Brain microvascular endothelial cell (primary cell): ENCODE data around the gene PACRG.

ENCODE experiments used
- DNase-seq: peaks from one replicate; pipeline ENCODE4 v3.0.0-alpha.2; 2020
- H3K27ac ChIP-seq: fragments of 250-450 bp; sonication (Bioruptor Pico); 2 replicates; pipeline ENCODE4 v1.5.1; 2020; ENCODE audit warnings: mild to moderate bottlenecking, moderate library complexity
- H3K27me3 ChIP-seq: fragments of 250-450 bp; sonication (Bioruptor Pico); replicated peaks from 2 replicates; pipeline ENCODE4 v1.5.1; 2020; ENCODE audit warnings: mild to moderate bottlenecking
- H3K36me3 ChIP-seq: fragments of 250-450 bp; sonication (Bioruptor Pico); replicated peaks from 2 replicates; pipeline ENCODE4 v1.5.1; 2020; ENCODE audit warnings: mild to moderate bottlenecking
- H3K4me3 ChIP-seq: 2 replicates; pipeline ENCODE4 v1.5.1; 2011; ENCODE audit warnings: low read depth, mild to moderate bottlenecking, control low read depth, low read length, moderate library complexity
- in situ Hi-C: cut with HindIII; loops from 2 replicates; pipeline ENCODE4 v1.10.0; 2017; ENCODE audit warnings: low sequenced_read_pairs, low pct_ligation_motif_present
- TF ChIP-seq, protein P1 (sequence below): IDR thresholded peaks from 2 replicates; pipeline ENCODE4 v1.5.1; 2011; ENCODE audit warnings: low read depth, mild to moderate bottlenecking, moderate library complexity, low read length, control low read depth, inconsistent platforms; ENCODE audit errors: missing control alignments

PACRG gene

DNA sequence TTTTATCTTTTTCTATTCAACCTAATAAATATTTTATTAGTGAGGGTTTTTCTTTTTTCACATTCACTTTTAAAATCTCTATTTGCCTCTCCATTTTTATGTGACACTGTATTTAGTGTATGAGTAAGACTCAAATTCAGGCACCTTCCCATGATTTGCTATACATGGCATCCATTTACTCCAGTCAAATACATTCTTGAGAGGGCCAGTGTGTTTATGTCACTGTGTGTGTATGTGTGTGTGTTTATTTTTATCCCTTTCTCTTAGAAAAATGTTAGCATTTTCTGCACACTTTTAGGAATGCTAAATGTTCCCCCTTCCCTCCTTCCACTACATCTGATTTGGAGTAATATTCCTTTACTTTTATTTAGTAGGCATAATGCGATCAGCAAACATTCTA lies 290.0 kb downstream of the PACRG start:
- DNase-seq = no peak
- H3K36me3 ChIP-seq = no peaks in the 10 kb centered on the region
- H3K27me3 ChIP-seq = no peaks in the 10 kb centered on the region
- no peak overlapping the region for H3K27ac ChIP-seq
- TF ChIP-seq, protein P1, sequence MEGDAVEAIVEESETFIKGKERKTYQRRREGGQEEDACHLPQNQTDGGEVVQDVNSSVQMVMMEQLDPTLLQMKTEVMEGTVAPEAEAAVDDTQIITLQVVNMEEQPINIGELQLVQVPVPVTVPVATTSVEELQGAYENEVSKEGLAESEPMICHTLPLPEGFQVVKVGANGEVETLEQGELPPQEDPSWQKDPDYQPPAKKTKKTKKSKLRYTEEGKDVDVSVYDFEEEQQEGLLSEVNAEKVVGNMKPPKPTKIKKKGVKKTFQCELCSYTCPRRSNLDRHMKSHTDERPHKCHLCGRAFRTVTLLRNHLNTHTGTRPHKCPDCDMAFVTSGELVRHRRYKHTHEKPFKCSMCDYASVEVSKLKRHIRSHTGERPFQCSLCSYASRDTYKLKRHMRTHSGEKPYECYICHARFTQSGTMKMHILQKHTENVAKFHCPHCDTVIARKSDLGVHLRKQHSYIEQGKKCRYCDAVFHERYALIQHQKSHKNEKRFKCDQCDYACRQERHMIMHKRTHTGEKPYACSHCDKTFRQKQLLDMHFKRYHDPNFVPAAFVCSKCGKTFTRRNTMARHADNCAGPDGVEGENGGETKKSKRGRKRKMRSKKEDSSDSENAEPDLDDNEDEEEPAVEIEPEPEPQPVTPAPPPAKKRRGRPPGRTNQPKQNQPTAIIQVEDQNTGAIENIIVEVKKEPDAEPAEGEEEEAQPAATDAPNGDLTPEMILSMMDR = no peak
- no peak overlapping the region for H3K4me3 ChIP-seq
- in situ Hi-C loops = no loop called here

DNA sequence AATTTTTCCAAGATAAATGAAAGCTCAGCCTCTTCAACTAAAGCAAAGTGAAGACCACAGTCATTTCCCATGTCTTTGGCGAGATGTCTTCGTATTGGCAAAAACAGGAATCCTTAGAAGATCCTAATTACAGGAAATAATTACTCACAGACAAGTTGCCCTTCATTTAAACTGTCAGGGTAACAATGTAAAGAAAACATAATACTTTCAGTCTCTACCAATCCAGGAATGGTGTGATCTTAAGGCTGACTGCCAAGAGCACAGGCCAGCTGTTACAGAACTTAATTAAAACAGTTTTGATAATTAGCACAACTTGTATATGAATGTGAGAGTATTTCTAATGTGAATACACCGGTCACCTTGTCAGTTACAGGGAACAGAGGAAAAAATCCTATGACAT lies 292.2 kb downstream of the PACRG start:
- TF ChIP-seq, protein P1 = no peak
- no peak for DNase-seq
- in situ Hi-C loops = no loop called here
- no peak overlapping the region for H3K27ac ChIP-seq
- H3K27me3 ChIP-seq = no peaks in the 10 kb centered on the region
- H3K36me3 ChIP-seq = no peaks in the 10 kb centered on the region
- H3K4me3 ChIP-seq = no peak overlapping the region

DNA sequence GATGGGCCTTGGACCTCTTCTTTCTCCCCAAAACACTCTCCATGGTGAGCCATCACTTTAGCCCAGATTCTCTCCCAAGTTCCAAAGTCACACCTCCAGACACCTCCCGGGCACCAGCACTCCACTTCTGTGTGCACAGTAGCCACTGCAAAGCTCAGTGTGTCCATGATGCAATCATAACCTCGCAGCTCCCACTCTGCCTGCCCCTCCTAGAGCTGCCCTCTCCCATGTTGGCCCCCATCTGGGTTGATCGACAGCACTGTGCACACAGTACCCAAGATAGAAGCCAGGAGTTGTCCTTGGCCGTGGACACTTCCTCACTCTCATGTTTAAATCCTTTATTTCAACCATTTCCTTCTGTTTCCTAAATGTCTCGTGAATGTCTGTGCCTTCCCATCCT lies 293.3 kb downstream of the PACRG start:
- no peak for DNase-seq
- no peaks in the 10 kb centered on the region for H3K36me3 ChIP-seq
- in situ Hi-C loops = no loop called here
- no peak overlapping the region for H3K27ac ChIP-seq
- no peaks in the 10 kb centered on the region for H3K27me3 ChIP-seq
- no peak overlapping the region for H3K4me3 ChIP-seq
- TF ChIP-seq, protein P1 = no peak

DNA sequence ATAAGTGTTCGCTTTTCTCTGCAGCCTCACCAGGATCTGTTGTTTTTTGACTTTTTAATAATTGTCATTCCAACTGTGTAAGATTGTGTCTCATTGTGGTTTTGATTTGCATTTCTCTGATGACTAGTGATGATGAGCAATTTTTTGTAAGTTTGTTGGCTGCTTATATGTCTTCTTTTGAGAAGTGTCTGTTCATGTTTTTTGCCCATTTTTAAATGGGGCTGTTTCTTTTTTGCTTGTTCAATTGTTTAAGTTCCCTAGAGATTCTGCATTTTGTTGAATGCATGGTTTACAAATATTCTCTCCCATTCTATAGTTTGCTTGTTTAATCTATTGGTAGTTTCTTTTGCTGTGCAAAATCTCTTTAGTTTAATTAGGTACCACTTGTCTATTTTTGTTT lies 295.9 kb downstream of the PACRG start:
- in situ Hi-C loops = no loop called here
- Histone ChIP-seq H3K4me3 (no peak overlapping the region), H3K27ac (no peak overlapping the region), H3K27me3 (no peaks in the 10 kb centered on the region), H3K36me3 (no peaks in the 10 kb centered on the region)
- TF ChIP-seq, protein P1 = no peak
- DNase-seq = no peak

DNA sequence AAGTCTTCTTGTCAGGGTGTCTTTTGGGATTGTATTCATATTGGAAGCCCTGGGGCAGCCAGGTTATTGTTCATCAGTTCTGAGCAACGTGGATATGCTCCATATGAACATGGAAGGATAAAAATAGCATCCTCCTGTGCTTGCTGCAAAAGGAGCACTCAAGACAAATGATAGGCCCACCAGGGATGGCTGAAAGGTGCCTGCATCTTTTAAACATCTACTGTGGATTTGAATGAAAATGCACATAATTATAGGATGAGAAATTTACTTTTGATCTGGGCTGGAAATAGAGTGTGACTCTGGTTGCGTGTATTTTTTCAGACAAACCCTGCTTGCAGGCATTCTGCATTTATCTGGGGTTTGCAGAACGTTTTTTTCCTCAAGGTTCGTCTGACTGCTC lies 299.1 kb downstream of the PACRG start:
- Histone ChIP-seq H3K27ac (no peak overlapping the region), H3K27me3 (no peaks in the 10 kb centered on the region), H3K36me3 (no peaks in the 10 kb centered on the region), H3K4me3 (no peak overlapping the region)
- DNase-seq = no peak
- TF ChIP-seq, protein P1 = no peak
- in situ Hi-C loops = no loop called here

DNA sequence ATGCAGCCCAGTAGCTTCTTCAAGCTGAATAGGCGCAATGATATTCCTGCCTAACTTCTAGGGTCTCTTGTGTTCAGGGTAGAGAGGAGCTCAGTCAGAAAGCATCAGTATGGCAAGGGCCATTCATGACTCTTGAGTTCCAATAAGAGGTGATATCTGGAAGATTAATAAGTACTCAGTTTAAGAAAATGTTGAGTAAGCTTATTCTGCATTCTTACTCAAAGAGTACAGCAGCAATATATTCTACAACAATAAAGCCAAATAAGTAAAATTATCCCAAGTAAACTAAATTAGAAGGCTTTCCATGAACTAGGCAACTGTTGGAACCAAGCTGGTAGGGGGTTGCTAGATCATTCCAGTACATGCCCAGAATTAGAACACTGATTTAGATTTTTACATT lies 303.2 kb downstream of the PACRG start:
- TF ChIP-seq, protein P1 = no peak
- H3K4me3 ChIP-seq = no peak overlapping the region
- no peaks in the 10 kb centered on the region for H3K36me3 ChIP-seq
- no peak overlapping the region for H3K27ac ChIP-seq
- DNase-seq = no peak
- no peaks in the 10 kb centered on the region for H3K27me3 ChIP-seq
- in situ Hi-C loops = no loop called here
